ENCODE measurements around the gene SCN1B.

GRCh38 chr19:35054626-35055025, 24.4 kb downstream of the SCN1B start:
- TF ChIP-seq RELA (CRISPR knock-in tag; IDR thresholded peaks at IDR 0.05): no peak
- no peak for TF ChIP-seq HNF4A (CRISPR knock-in tag; IDR thresholded peaks at IDR 0.05)
- no peak for TF ChIP-seq CTCF (CRISPR knock-in tag; IDR thresholded peaks at IDR 0.05)
- no peak for TF ChIP-seq EHMT2 (IDR thresholded peaks at IDR 0.05; ENCODE audit: borderline replicate concordance, low read depth, low read length)
- TF ChIP-seq TRIM24 (CRISPR knock-in tag; IDR thresholded peaks at IDR 0.05): no peak
- TF ChIP-seq TSC22D2 (CRISPR knock-in tag; IDR thresholded peaks at IDR 0.05; ENCODE audit: borderline replicate concordance): no peak
- no peak for TF ChIP-seq ZNF274 (CRISPR knock-in tag; IDR thresholded peaks at IDR 0.05)
- TF ChIP-seq ZNF616 (CRISPR knock-in tag; IDR thresholded peaks at IDR 0.05; ENCODE audit: low read depth): no peak
- TF ChIP-seq ZMYM2 (CRISPR knock-in tag; IDR thresholded peaks at IDR 0.05): no peak
- TF ChIP-seq SMC3 (IDR thresholded peaks at IDR 0.05; ENCODE audit: low read length): no peak
- TF ChIP-seq KDM1A (CRISPR knock-in tag; IDR thresholded peaks at IDR 0.05): no peak
- no peak for TF ChIP-seq SP1 (IDR thresholded peaks at IDR 0.05)
- TF ChIP-seq SP1 (CRISPR knock-in tag; IDR thresholded peaks at IDR 0.05): no peak
- TF ChIP-seq NFRKB (IDR thresholded peaks at IDR 0.05): no peak
- TF ChIP-seq HIVEP1 (CRISPR knock-in tag; IDR thresholded peaks at IDR 0.05): no peak
